ENCODE measurements around the gene CTSF. TPM values are rescaled to one million over a fixed set of nuclear protein-coding genes. Genes with fewer than 3 reads are reported as not detected.
A peak's percentile ranks its signal among the peaks of the same experiment; 100 is the strongest.
"Not testable (repeated sequence)": the region's sequence is repeated elsewhere in the genome, so short reads cannot be mapped to it uniquely, and the experiment has no call there.

CTSF gene
- 13.4 and 45.5 TPM in 2 replicates for total RNA-seq

DNA sequence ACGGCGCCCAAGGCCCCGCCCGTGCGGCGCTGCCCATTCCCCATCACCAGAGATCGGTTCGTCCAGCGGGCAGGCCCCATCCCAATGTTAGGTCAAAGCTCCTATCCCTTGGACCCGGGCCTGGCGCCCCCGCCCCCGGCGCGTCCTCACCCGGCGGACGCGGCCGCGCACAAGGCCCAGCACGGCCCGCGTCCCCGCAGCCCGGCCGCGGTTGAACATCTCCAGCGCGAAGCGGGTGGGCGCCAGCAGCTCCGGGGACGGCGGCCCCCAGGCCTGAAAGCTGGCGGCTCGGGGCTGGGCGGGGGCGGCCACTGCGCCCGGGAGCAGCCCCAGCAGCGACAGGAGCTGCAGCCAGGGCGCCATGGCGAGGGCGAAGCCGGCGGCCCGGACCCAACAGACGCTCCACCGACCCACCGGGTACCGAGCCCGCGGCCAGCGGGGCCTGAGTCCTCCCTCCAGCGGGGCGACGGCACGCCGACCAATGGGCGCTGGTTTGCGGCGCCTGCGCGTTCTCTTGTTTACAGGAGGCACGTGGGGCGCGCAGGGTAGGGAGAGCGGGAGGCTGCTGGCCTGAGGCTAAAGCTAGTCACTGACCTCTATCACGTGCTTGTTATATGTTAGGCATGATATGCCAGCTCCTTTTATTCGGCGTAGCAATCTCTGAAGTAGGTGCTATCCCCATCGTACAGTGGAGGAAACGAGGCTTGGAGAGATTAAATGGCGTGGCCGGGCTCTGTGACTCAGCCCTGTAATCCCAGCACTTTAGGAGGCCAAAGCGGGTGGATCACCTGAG, at the start of gene CTSF:
Gene CTSF (minus strand): TSS at position 483 of the 793 bp plus-strand sequence. CDS start 120 bp downstream, at position 363.
- DNase-seq (ENCODE audit: low read depth in 2 of 2) = peak; percentile 57 to 77

DNA sequence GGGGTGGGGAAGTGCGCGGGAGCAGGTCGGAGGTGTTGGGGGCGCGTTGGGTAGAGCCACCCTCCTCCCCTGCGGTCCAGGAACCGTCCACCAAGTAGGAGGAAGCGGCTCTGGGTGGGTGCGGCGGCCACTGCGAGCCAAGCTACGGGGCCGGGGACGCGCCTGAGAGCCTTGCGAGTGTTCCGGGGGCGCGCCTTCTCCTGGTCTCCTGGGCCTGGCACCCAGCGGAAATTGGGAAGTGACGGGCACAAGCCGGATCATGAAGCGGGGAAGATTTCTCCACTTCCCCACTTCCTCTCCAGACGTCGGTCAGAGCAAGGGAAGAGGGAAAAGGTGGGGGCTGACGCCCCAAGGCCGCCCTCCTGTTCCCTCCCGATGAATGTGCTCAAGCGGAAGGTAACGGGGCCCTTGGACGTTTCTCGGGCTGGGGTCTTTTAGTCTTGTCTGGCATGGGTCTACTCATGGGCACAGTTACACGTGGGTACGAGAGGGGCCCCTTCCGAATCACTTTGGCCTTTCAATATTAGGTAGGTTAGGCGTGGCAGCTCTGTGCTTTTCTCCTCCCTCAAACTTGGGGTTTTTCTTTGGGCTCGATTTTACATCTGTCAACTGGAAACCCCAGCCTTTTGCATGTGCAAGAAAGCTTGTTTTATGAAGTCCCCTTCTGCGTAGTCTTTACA, 48.9 kb upstream of the CTSF start:
- DNase-seq (ENCODE audit: low read depth in 2 of 2) = no peak

- DNase-seq (ENCODE audit: low read depth in 2 of 2) = peak; percentile 98 to 99
Observed at GRCh38 chr11:66616379-66617154, 48.2 kb upstream of the CTSF start, which contains the start of gene RBM14. Gene RBM14, plus strand, starts transcription at chr11:66616630. Its CDS starts 91 bp downstream, at chr11:66616721.

DNA sequence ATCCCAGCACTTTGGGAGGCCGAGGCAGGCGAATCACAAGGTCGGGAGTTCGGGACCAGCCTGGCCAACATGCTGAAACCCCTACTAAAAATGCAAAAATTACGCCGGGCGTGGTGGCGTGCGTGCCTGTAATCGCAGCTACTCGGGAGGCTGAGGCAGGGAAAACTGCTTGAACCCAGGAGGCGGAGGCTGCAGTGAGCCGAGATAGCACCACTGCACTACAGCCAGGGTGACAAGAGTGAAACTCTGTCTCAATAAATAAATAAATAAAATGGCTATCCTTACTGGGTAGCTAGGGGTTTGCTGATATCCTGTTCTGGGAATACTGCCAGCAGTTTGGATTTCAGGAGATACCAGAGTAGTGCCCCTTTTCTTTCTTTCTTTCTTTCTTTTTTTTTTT, 45.7 kb upstream of the CTSF start:
- DNase-seq (ENCODE audit: low read depth in 2 of 2) = no peak

- no peak for DNase-seq (ENCODE audit: low read depth in 2 of 2)
Observed at GRCh38 chr11:66612458-66612857, 44.1 kb upstream of the CTSF start.

- DNase-seq (ENCODE audit: low read depth in 2 of 2) = no peak
Observed at GRCh38 chr11:66609721-66610617, 41.6 kb upstream of the CTSF start.

DNA sequence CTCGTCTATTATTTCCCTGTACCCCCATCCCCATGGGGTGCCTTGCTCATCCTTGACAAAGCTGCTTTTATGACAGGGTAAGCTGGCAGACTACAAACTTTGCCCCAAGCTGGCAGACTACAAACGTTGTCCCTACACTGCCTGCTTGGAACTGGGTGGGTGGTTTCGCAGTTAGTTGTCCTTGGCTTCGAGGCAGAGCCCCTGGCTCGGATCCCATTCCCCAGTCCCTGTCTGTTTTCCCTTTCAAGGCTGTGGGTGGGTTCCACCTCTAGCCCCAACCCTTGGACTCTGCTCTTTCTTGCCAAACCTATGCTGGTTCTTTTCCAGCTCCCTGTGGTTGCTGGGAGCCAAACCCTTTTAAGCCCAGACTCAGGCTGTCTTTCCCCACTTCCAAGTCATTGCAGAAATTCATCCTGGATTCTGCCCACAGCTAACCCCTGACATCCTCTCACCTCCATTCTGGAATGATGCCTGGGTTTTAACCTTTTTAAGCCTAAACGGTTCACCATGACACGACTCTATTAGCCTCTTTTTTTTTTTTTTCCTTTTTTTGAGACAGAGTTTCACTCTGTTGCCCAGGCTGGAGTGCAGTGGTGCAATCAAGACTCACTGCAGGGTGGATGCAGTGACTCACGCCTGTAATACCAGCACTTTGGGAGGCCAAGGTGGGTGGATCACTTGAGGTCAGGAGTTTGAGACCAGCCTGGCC, 38.9 kb upstream of the CTSF start:
- no peak for DNase-seq (ENCODE audit: low read depth in 2 of 2)

- not testable (repeated sequence) for DNase-seq (ENCODE audit: low read depth in 2 of 2)
Observed at GRCh38 chr11:66606608-66607007, 38.2 kb upstream of the CTSF start.

- DNase-seq (ENCODE audit: low read depth in 2 of 2) = no peak
Observed at GRCh38 chr11:66604155-66604554, 35.7 kb upstream of the CTSF start.

DNA sequence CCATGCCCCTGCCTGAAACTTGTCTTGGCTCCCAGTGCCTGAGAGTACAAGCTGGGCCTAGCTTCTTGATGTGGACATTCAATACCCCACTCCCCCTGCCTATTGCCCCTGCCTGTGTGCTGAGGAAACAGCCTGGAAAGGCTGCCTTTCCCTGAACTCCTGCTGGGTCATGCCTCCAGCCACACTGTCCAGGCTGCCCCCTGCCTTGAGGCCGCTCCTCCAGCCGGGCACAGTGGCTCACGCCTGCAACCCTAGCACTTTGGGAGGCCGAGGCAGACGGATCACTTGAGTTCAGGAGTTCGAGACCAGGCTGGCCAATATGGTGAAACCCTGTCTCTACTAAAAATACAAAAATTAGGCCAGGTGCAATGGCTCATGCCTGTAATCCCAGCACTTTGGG, 34.7 kb upstream of the CTSF start:
- no peak for DNase-seq (ENCODE audit: low read depth in 2 of 2)

GRCh38 chr11:66600631-66601233, 32.3 kb upstream of the CTSF start:
- no peak for DNase-seq (ENCODE audit: low read depth in 2 of 2)

DNA sequence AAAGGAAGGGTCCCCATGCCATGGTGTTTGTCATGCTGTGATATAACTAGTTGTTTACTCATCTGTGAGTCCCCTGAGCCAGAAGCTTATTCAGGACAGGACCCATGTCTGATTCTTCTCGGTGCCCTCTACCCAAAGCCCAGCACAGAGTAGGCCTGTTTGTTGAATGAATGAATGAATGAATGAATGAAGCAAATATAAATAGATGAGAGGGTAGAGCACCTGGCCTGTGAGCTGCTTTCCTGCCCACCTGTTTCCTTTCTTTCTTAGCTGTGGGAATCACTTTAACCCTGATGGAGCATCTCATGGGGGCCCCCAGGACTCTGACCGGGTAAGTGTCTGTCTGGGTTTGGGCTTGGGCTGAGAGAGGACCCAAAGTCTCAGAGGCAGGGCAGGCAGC, 31.8 kb upstream of the CTSF start:
- no peak for DNase-seq (ENCODE audit: low read depth in 2 of 2)

DNA sequence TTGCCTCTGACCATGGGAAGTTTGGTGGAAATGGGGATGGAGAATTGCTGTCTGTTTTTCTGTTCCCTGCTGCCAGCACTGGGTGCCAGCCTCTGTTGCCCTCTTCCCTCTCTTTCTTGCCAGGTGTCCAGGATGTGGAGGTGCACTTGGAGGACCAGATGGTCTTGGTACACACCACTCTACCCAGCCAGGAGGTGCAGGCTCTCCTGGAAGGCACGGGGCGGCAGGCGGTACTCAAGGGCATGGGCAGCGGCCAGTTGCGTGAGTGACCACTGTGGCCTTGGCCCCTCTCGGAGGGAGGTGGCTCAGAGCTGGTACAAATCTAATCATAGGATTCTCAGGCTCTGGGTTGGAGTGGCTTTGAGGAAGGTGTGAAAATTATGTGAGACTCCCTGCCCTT, 30.6 kb upstream of the CTSF start:
- no peak for DNase-seq (ENCODE audit: low read depth in 2 of 2)

DNA sequence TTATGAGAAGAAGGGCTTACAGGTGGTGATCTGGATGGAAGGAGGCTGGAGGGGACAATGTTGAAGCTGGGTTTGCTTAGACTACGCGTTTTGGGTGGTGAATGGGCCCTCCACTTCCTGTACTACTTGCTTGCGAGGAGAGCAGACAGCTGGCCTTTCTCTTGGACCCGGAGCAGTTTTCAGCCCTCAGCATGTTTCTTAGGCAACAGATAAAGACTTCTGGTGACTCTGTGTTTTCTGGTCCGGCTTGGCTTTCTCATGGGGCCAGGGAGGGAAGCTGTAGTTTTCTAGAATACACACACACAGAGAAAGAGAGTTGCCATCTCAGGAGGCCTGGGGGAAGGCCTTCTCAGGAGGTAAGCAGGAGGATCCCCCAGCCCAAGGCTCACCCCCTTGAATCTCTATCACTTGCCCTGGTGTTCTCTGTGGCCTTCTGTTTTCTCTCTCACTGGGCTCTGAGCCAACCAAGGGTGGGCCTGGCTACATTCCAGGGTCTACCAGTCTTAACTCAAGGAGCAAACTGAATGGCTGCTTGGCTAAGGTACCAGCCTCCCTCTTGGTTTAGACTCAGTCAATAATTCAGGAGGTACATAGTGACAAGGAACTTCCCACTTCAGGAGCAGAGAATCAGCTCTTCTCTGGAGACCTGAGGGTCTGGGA, 27.0 kb upstream of the CTSF start:
- DNase-seq (ENCODE audit: low read depth in 2 of 2) = no peak

DNA sequence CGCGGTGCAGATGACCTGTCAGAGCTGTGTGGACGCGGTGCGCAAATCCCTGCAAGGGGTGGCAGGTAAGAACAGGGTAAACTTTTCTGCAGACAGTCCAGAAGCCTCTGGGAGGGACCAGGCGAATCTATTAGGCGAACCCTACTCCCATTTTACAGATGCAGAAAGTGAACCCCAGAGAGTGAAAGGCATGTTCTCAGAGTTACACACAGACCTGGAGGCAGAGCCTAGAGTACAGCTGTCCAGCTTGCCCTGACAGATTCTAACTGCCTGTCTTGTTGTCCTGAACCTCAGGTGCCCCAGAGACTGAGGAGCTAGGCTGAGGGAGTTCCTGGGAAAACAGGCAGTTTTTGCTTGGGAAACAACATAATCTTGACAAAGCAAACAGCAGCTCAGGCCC, 25.2 kb upstream of the CTSF start:
- no peak for DNase-seq (ENCODE audit: low read depth in 2 of 2)

DNA sequence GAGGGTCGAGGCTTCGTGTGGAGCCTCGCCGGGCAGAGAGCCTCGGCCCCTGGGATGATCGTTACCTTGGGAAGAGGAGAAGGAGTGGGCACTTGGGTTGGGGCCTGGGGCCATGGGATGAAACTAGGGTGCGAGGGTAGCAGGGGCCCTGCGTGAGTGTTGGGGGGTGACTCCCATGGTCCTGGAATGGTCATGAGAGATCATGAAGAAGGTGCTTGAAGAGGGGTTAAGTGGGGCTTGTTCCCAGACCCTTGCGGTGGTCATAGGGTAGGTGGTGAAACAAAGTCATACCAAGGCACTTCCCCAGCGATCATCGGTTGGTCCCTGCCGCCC, 24.9 kb upstream of the CTSF start:
- DNase-seq (ENCODE audit: low read depth in 2 of 2) = no peak

- DNase-seq (ENCODE audit: low read depth in 2 of 2) = peak; percentile 88 to 96
Observed at GRCh38 chr11:66592457-66593302, 24.3 kb upstream of the CTSF start, which contains the start of the genes CCDC87 and CCS. Gene CCDC87, minus strand, starts transcription at chr11:66593063. Its CDS starts 48 bp downstream, at chr11:66593015. Gene CCS, plus strand, starts transcription at chr11:66593185. Its CDS starts 77 bp downstream, at chr11:66593262.

DNA sequence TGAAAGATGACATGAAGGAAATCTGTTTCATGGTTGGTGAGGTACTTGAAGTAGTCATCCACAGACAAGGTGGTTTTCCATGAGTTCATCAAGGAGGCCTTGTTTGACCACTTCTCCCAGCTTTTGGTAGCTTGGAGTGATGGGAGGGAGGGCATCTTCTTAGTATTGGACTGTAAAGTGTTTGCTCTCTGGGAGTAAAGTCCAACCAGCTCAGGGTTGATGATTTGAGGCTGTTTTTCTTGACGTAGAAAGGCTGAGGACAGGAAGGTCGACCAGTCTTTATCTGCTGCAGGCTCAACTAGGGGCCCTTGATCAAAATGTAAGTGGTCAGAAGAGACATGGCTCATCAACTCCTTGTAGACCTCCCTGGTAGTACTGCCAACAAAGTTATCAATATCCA, 22.8 kb upstream of the CTSF start:
- DNase-seq (ENCODE audit: low read depth in 2 of 2) = no peak
